Mesendoderm (in vitro differentiated cells): ENCODE data around the gene RPRD1B.
A peak's percentile ranks its signal among the peaks of the same experiment; 100 is the strongest.

Experiments used
- DNase-seq: peaks from one replicate; pipeline ENCODE4 v3.0.0; 2013
- H2AK5ac ChIP-seq: 2 replicates; pipeline ENCODE4 v1.6.1; 2013; ENCODE audit warnings: low read length, inconsistent platforms
- H2BK120ac ChIP-seq: 2 replicates; pipeline ENCODE4 v1.6.1; 2013; ENCODE audit warnings: low read depth, mild to moderate bottlenecking, low read length, moderate library complexity, mixed read lengths
- H2BK15ac ChIP-seq: replicated peaks from 2 replicates; pipeline ENCODE4 v1.6.1; 2013; ENCODE audit warnings: low read depth, mild to moderate bottlenecking, moderate library complexity
- H2BK5ac ChIP-seq: 2 replicates; pipeline ENCODE4 v1.6.1; 2013; ENCODE audit warnings: low read length, inconsistent platforms
- H3K18ac ChIP-seq: 2 replicates; pipeline ENCODE4 v1.6.1; 2013; ENCODE audit warnings: mild to moderate bottlenecking, low read length, mixed read lengths
- H3K23ac ChIP-seq: one replicate; pipeline ENCODE4 v1.6.1; 2013; ENCODE audit warnings: low read length
- H3K27ac ChIP-seq: 2 replicates; pipeline ENCODE4 v1.5.1; 2013; ENCODE audit warnings: low read depth, mild to moderate bottlenecking, inconsistent platforms, low read length, moderate library complexity
- H3K27me3 ChIP-seq: 2 replicates; pipeline ENCODE4 v1.6.1; 2013; ENCODE audit warnings: low read length, control low read depth, mild to moderate bottlenecking, inconsistent platforms; ENCODE audit not compliant: insufficient read depth, poor library complexity
- H3K36me3 ChIP-seq: 2 replicates; pipeline ENCODE4 v1.6.1; 2013; ENCODE audit warnings: low read length, inconsistent platforms; ENCODE audit not compliant: control insufficient read depth, insufficient read depth
- H3K4ac ChIP-seq: one replicate; pipeline ENCODE4 v1.6.1; 2013; ENCODE audit warnings: low read depth, mild to moderate bottlenecking, low read length, moderate library complexity
- H3K4me1 ChIP-seq: 2 replicates; pipeline ENCODE4 v1.6.1; 2013; ENCODE audit warnings: low read depth, low read length, inconsistent platforms; ENCODE audit not compliant: control insufficient read depth
- H3K4me2 ChIP-seq: 2 replicates; pipeline ENCODE4 v1.6.1; 2013; ENCODE audit warnings: low read length
- H3K4me3 ChIP-seq: 2 replicates; pipeline ENCODE4 v1.5.1; 2013; ENCODE audit warnings: mild to moderate bottlenecking, low read length
- H3K56ac ChIP-seq: one replicate; pipeline ENCODE4 v1.6.1; 2013; ENCODE audit warnings: low read length
- H3K79me1 ChIP-seq: 2 replicates; pipeline ENCODE4 v1.6.1; 2013; ENCODE audit warnings: low read length, inconsistent platforms
- H3K79me2 ChIP-seq: 2 replicates; pipeline ENCODE4 v1.6.1; 2013; ENCODE audit warnings: mild to moderate bottlenecking, low read length; ENCODE audit not compliant: control insufficient read depth, insufficient read depth
- H3K9ac ChIP-seq: 2 replicates; pipeline ENCODE4 v1.6.1; 2013; ENCODE audit warnings: low read length, inconsistent platforms
- H4K5ac ChIP-seq: one replicate; pipeline ENCODE4 v1.6.1; 2013; ENCODE audit warnings: low read length
- H4K8ac ChIP-seq: one replicate; pipeline ENCODE4 v1.6.1; 2013; ENCODE audit warnings: low read depth, mild to moderate bottlenecking, control low read depth, low read length, moderate library complexity
- WGBS: extraction: QIAGEN DNeasy Blood & Tissue Kit; methylation state at CpG from one replicate; pipeline ENCODE4 v1.1.7; 2013; ENCODE audit warnings: low lambda C conversion rate, missing lambda C conversion rate; ENCODE audit not compliant: insufficient coverage; ENCODE audit errors: extremely low coverage; 5-methylcytosine and 5-hydroxymethylcytosine counted together

RPRD1B gene

GRCh38 chr20:37992802-37993409, 40.6 kb upstream of the RPRD1B start:
- no peak overlapping the region for H2BK120ac ChIP-seq
- no peaks in the 10 kb centered on the region for H3K4me1 ChIP-seq
- no peak overlapping the region for H2BK15ac ChIP-seq
- no peak overlapping the region for H3K4me3 ChIP-seq
- H2BK5ac ChIP-seq, result no peak overlapping the region
- H3K27me3 ChIP-seq, result no peaks in the 10 kb centered on the region
- H3K4me2 ChIP-seq, result no peak overlapping the region
- H3K9ac ChIP-seq, result no peak overlapping the region
- no peaks in the 10 kb centered on the region for H3K79me1 ChIP-seq
- H3K56ac ChIP-seq, result no peak overlapping the region
- no CpG with 5 or more reads among the region's 5 CpGs for WGBS
- no peak overlapping the region for H3K23ac ChIP-seq
- H3K27ac ChIP-seq, result no peak overlapping the region
- H3K36me3 ChIP-seq, result peaks cover 4% of the 10 kb centered on the region
- no peak overlapping the region for H4K5ac ChIP-seq
- H3K4ac ChIP-seq, result no peak overlapping the region
- no peaks in the 10 kb centered on the region for H3K79me2 ChIP-seq
- no peak overlapping the region for H3K18ac ChIP-seq
- H4K8ac ChIP-seq, result no peak overlapping the region
- H2AK5ac ChIP-seq, result no peak overlapping the region
- DNase-seq, result peak; percentile 13

- Histone ChIP-seq H2BK15ac (no peak overlapping the region), H3K23ac (no peak overlapping the region), H3K4me3 (no peak overlapping the region), H3K4ac (no peak overlapping the region), H3K27me3 (no peaks in the 10 kb centered on the region), H2BK5ac (no peak overlapping the region), H2BK120ac (no peak overlapping the region), H4K8ac (no peak overlapping the region), H3K36me3 (peaks cover 6% of the 10 kb centered on the region), H4K5ac (no peak overlapping the region), H3K4me1 (no peaks in the 10 kb centered on the region), H3K56ac (no peak overlapping the region), H2AK5ac (no peak overlapping the region), H3K9ac (no peak overlapping the region), H3K79me2 (no peaks in the 10 kb centered on the region), H3K27ac (no peak overlapping the region), H3K18ac (no peak overlapping the region), H3K4me2 (no peak overlapping the region), H3K79me1 (no peaks in the 10 kb centered on the region)
- DNase-seq, result peak; percentile 60
- no CpG with 5 or more reads among the region's 4 CpGs for WGBS
These were observed 39.0 kb upstream of the RPRD1B start for GRCh38 chr20:37994512-37994911.

- Histone ChIP-seq H3K27me3 (no peaks in the 10 kb centered on the region), H4K5ac (no peak overlapping the region), H3K4me3 (no peak overlapping the region), H2BK15ac (no peak overlapping the region), H3K23ac (no peak overlapping the region), H2BK120ac (no peak overlapping the region), H3K56ac (no peak overlapping the region), H3K4me2 (no peak overlapping the region), H3K4me1 (no peaks in the 10 kb centered on the region), H4K8ac (no peak overlapping the region), H3K79me2 (no peaks in the 10 kb centered on the region), H3K27ac (no peak overlapping the region), H3K36me3 (peaks cover 11% of the 10 kb centered on the region), H2AK5ac (no peak overlapping the region), H2BK5ac (no peak overlapping the region), H3K9ac (no peak overlapping the region), H3K4ac (no peak overlapping the region), H3K18ac (no peak overlapping the region), H3K79me1 (no peaks in the 10 kb centered on the region)
- no peak for DNase-seq
- no CpG with 5 or more reads among the region's 9 CpGs for WGBS
These were observed 37.5 kb upstream of the RPRD1B start for GRCh38 chr20:37995856-37996605.

- Histone ChIP-seq H3K27ac (no peak overlapping the region), H2BK15ac (no peak overlapping the region), H3K4me1 (no peaks in the 10 kb centered on the region), H3K18ac (no peak overlapping the region), H3K4me2 (no peak overlapping the region), H3K36me3 (peaks cover 14% of the 10 kb centered on the region), H3K79me1 (no peaks in the 10 kb centered on the region), H3K27me3 (no peaks in the 10 kb centered on the region), H2AK5ac (no peak overlapping the region), H3K23ac (no peak overlapping the region), H4K5ac (no peak overlapping the region), H3K79me2 (no peaks in the 10 kb centered on the region), H3K56ac (no peak overlapping the region), H2BK5ac (no peak overlapping the region), H3K9ac (no peak overlapping the region), H3K4me3 (no peak overlapping the region), H4K8ac (no peak overlapping the region), H3K4ac (no peak overlapping the region), H2BK120ac (no peak overlapping the region)
- no peak for DNase-seq
- no CpG with 5 or more reads among the region's 3 CpGs for WGBS
These were observed 36.0 kb upstream of the RPRD1B start for GRCh38 chr20:37997516-37997915.

- Histone ChIP-seq H2BK120ac (no peak overlapping the region), H2AK5ac (no peak overlapping the region), H3K36me3 (peaks cover 14% of the 10 kb centered on the region), H3K4ac (no peak overlapping the region), H4K8ac (no peak overlapping the region), H3K79me1 (no peaks in the 10 kb centered on the region), H3K27me3 (no peaks in the 10 kb centered on the region), H2BK5ac (no peak overlapping the region), H3K18ac (no peak overlapping the region), H3K56ac (no peak overlapping the region), H2BK15ac (no peak overlapping the region), H3K4me2 (no peak overlapping the region), H3K4me1 (no peaks in the 10 kb centered on the region), H3K79me2 (no peaks in the 10 kb centered on the region), H3K23ac (no peak overlapping the region), H3K27ac (no peak overlapping the region), H4K5ac (no peak overlapping the region), H3K4me3 (no peak overlapping the region), H3K9ac (no peak overlapping the region)
- no peak for DNase-seq
- WGBS, result no CpG with 5 or more reads among the region's 15 CpGs
These were observed 33.9 kb upstream of the RPRD1B start for GRCh38 chr20:37999526-38000263.
